ENCODE data around the gene UBAP1.

UBAP1 gene

DNA sequence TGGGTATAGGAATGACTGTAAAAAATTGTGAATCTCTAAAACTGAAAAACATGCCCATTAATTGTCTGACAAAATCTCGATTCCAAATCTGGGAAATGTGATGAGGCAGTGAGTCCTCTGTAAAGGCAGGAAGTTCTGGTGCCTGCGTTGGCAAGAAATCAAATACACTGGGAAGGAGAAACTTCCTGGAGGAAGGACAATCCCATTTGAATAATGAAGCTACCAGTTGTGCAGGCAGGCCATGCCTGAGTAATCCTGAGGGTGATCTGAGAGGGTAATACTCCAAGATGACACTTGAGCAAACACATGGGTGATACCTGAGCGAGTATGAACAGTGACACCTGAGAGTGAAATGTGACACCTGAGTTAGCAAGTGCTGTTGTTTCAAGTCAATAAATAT lies 100.6 kb downstream of the UBAP1 start:
- TF ChIP-seq POLR2AphosphoS5 (IDR thresholded peaks at IDR 0.05; ENCODE audit: low read depth, low read length) (no peak), TAF1 (IDR thresholded peaks at IDR 0.05; ENCODE audit: borderline replicate concordance, insufficient read depth, low read length) (no peak), SIN3A (IDR thresholded peaks at IDR 0.05; ENCODE audit: borderline replicate concordance, insufficient read depth, low read length) (no peak), FOXP2 (optimal IDR thresholded peaks at IDR 0.05; ENCODE audit: borderline replicate concordance, extremely low read depth, extremely low read length, insufficient read depth) (no peak)

- TF ChIP-seq POLR2AphosphoS5 (IDR thresholded peaks at IDR 0.05; ENCODE audit: low read depth, low read length): no peak
- no peak for TF ChIP-seq FOXP2 (optimal IDR thresholded peaks at IDR 0.05; ENCODE audit: borderline replicate concordance, extremely low read depth, extremely low read length, insufficient read depth)
- TF ChIP-seq SIN3A (IDR thresholded peaks at IDR 0.05; ENCODE audit: borderline replicate concordance, insufficient read depth, low read length): no peak
- TF ChIP-seq REST (IDR thresholded peaks at IDR 0.05; ENCODE audit: insufficient read depth in 1 of 2, low read depth in 2 of 2, low read length in 2 of 2): no peak
- TF ChIP-seq TAF1 (IDR thresholded peaks at IDR 0.05; ENCODE audit: borderline replicate concordance, insufficient read depth, low read length): no peak
These were observed 103.3 kb downstream of the UBAP1 start for GRCh38 chr9:34282096-34282495.

DNA sequence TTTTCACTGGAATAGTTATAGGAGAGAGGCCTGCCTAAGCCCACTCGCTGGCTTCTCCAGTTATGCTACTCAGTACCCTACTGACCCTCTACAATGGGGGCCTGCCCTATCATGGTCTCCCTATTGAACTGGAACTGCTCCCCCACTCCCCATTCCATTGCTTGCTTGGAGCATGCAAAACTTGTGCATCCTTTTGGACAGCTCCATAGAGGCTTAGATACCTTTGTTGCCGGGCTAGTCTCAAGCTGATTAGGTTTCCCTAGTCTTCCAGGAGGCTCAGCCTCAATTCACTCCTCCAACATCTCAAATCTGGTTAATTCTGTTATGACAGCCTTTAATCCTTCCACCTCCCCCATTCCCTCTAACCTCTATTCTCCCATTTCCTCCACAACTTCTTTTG lies 110.3 kb downstream of the UBAP1 start:
- TF ChIP-seq REST (IDR thresholded peaks at IDR 0.05; ENCODE audit: insufficient read depth in 1 of 2, low read depth in 2 of 2, low read length in 2 of 2) (peak in 1 of 2 experiments; percentile 53; a peak in 1 of 4 replicates), POLR2AphosphoS5 (IDR thresholded peaks at IDR 0.05; ENCODE audit: low read depth, low read length) (no peak)

DNA sequence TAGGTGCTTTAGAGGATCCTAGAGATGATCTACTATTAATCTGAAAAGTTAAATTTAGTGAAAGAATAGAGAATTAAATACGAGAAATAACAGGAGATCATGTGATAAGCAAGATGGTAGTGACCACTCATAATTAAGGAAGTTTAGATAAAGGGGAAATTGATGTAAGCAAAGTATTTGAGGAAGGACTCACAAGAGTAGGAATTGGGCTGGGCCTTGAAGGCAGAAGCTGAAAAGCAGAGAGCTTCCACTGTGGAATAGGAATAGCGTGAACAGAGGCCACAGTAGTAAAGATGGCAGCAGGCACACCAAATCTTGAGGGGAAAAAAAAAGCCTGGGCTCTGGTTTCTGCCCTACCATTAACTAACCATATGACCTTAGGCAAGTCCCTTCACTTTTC lies 112.2 kb downstream of the UBAP1 start:
- TF ChIP-seq TAF1 (IDR thresholded peaks at IDR 0.05; ENCODE audit: borderline replicate concordance, insufficient read depth, low read length) (no peak), REST (IDR thresholded peaks at IDR 0.05; ENCODE audit: insufficient read depth in 1 of 2, low read depth in 2 of 2, low read length in 2 of 2) (no peak), FOXP2 (optimal IDR thresholded peaks at IDR 0.05; ENCODE audit: borderline replicate concordance, extremely low read depth, extremely low read length, insufficient read depth) (no peak), SIN3A (IDR thresholded peaks at IDR 0.05; ENCODE audit: borderline replicate concordance, insufficient read depth, low read length) (no peak), POLR2AphosphoS5 (IDR thresholded peaks at IDR 0.05; ENCODE audit: low read depth, low read length) (no peak)

- TF ChIP-seq REST (IDR thresholded peaks at IDR 0.05; ENCODE audit: insufficient read depth in 1 of 2, low read depth in 2 of 2, low read length in 2 of 2) (no peak), FOXP2 (optimal IDR thresholded peaks at IDR 0.05; ENCODE audit: borderline replicate concordance, extremely low read depth, extremely low read length, insufficient read depth) (no peak), POLR2AphosphoS5 (IDR thresholded peaks at IDR 0.05; ENCODE audit: low read depth, low read length) (no peak), SIN3A (IDR thresholded peaks at IDR 0.05; ENCODE audit: borderline replicate concordance, insufficient read depth, low read length) (no peak), TAF1 (IDR thresholded peaks at IDR 0.05; ENCODE audit: borderline replicate concordance, insufficient read depth, low read length) (no peak)
These were observed 112.6 kb downstream of the UBAP1 start for GRCh38 chr9:34291423-34291822.
